Erythroblast (primary cell): ENCODE results near the gene DNHD1.

Experiments
- DNase-seq, 2 experiments: peaks; one replicate each; lab custom pipeline; 2025; lab: John Stamatoyannopoulos, UW
- GATA1 ChIP-seq: IDR thresholded peaks from 2 replicates; pipeline ENCODE4 v1.6.1; 2011; ENCODE audit warnings: low read depth, mild to moderate bottlenecking, control low read depth, low read length, moderate library complexity
- POLR2A ChIP-seq: IDR thresholded peaks from 2 replicates; pipeline ENCODE4 v1.6.1; 2011; ENCODE audit warnings: mild to moderate bottlenecking, low read length

The DNHD1 gene

GRCh38 chr11:6469599-6469998, 27.5 kb upstream of the DNHD1 start:
- DNase-seq: no peak
- TF ChIP-seq GATA1: no peak

- no peak for DNase-seq
- TF ChIP-seq POLR2A: no peak
- TF ChIP-seq GATA1: no peak
Measured at GRCh38 chr11:6472934-6473333, 24.1 kb upstream of the DNHD1 start.

GRCh38 chr11:6473451-6474412, 23.3 kb upstream of the DNHD1 start, which contains the start of gene TRIM3:
TSS of gene TRIM3 (minus strand) at chr11:6473941. CDS start at chr11:6465695, 8,246 bp downstream.
- DNase-seq: peak; percentile 85 to 89
- no peak for TF ChIP-seq GATA1
- no peak for TF ChIP-seq POLR2A

- TF ChIP-seq POLR2A: no peak
- TF ChIP-seq GATA1: no peak
- DNase-seq: no peak
Measured at GRCh38 chr11:6474413-6474792, 22.7 kb upstream of the DNHD1 start.

- peak in 1 of 2 experiments; percentile 31 for DNase-seq
- TF ChIP-seq GATA1: no peak
- peak; percentile 28 for TF ChIP-seq POLR2A
Measured at GRCh38 chr11:6474806-6475500, 22.1 kb upstream of the DNHD1 start.

GRCh38 chr11:6475936-6476335, 21.1 kb upstream of the DNHD1 start:
- no peak for DNase-seq

GRCh38 chr11:6476571-6476970, 20.5 kb upstream of the DNHD1 start:
- no peak for TF ChIP-seq POLR2A
- no peak for TF ChIP-seq GATA1
- no peak for DNase-seq

More at GRCh38 chr11:6475936-6476335, 21.1 kb upstream of the DNHD1 start:
- no peak for TF ChIP-seq GATA1
- TF ChIP-seq POLR2A: no peak

GRCh38 chr11:6480299-6480914, 16.7 kb upstream of the DNHD1 start:
- peak in 1 of 2 experiments; percentile 48 for DNase-seq
- no peak for TF ChIP-seq POLR2A
- TF ChIP-seq GATA1: no peak

- no peak for TF ChIP-seq GATA1
- TF ChIP-seq POLR2A: peak; percentile 99
- peak; percentile 99 for DNase-seq
Measured at GRCh38 chr11:6481012-6481923, 15.8 kb upstream of the DNHD1 start, which contains the start of the genes ARFIP2 and TIMM10B. TSS of gene ARFIP2 (minus strand) at chr11:6481331. CDS start at chr11:6480421, 910 bp downstream. TSS of gene TIMM10B (plus strand) at chr11:6481501. CDS start at chr11:6481517, 16 bp downstream.

GRCh38 chr11:6481924-6482275, 15.2 kb upstream of the DNHD1 start:
- TF ChIP-seq POLR2A (no peak), GATA1 (no peak)

GRCh38 chr11:6482441-6482840, 14.6 kb upstream of the DNHD1 start:
- peak; percentile 27 to 43 for DNase-seq
- no peak for TF ChIP-seq POLR2A
- TF ChIP-seq GATA1: no peak

More at GRCh38 chr11:6481924-6482275, 15.2 kb upstream of the DNHD1 start:
- DNase-seq: peak; percentile 60 to 69

GRCh38 chr11:6483015-6483414, 14.1 kb upstream of the DNHD1 start:
- TF ChIP-seq POLR2A: no peak
- TF ChIP-seq GATA1: no peak

More at GRCh38 chr11:6483015-6483414, 14.1 kb upstream of the DNHD1 start:
- DNase-seq: no peak
